Measurements from ENCODE around the gene KIF13A. TPM values are rescaled to one million over a fixed set of nuclear protein-coding genes. Genes with fewer than 3 reads are reported as not detected.

Gene KIF13A
- total and polyA plus RNA-seq, 4 donors, result 4.3 to 28.1 (median 10.6) TPM

DNA sequence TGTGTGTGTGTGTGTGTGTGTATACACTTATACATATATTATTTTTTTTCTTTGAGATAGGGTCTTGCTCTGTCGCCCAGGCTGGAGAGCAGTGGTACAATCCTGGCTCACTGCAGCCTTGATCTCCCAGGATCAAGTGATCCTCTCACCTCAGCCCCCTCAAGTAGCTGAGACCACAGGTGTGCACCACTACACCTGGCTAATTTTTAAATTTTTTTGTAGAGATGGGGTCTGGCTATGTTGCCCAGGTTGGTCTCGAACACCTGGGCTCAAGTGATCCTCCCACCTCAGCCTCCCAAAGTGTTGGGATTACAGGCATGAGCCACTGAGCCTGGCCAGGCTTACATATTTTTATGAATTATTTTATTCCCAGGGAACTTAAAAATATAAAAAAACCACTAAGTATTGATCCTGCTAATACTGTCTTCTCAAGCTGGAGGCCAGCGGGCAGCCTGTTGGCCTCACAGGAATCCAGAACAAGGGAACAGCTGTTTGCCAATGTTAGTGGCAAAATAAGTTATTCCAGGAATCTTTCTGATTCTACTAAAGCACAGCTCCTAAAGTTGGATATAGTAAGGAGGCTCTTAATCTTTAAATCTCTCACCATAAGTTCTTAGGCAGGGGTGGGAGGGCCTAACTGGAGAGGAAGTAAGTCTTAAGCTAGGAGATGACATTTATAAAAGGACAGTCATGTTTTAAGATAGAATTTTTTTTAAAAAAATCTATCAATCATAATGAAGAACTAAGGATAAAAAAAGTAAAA is 145.2 kb downstream of the KIF13A start:
- Histone ChIP-seq H3K36me3 (ENCODE audit: control insufficient read depth in 4 of 4, insufficient read depth in 3 of 4, low read depth in 1 of 4, low read length in 3 of 4) (peaks cover 0 to 11% (median under 1%) of the 10 kb centered on the region in 4 donors), H3K4me3 (ENCODE audit: low read depth in 1 of 3, low read length in 3 of 3) (no peak overlapping the region), H3K9ac (ENCODE audit: low read depth in 1 of 2, low read length in 2 of 2) (no peak overlapping the region), H3K27ac (ENCODE audit: low read depth in 1 of 2, low read length in 2 of 2) (no peak overlapping the region), H3K4me1 (ENCODE audit: control insufficient read depth in 4 of 4, insufficient read depth in 4 of 4, low read length in 3 of 4) (no peaks in the 10 kb centered on the region), H3K27me3 (ENCODE audit: control insufficient read depth in 4 of 4, insufficient read depth in 4 of 4, low read length in 3 of 4) (no peaks in the 10 kb centered on the region), H3K9me3 (ENCODE audit: control insufficient read depth in 4 of 4, low read length in 3 of 4) (no peaks in the 10 kb centered on the region)
- WGBS, result 99% methylated on average over 3 of the region's 3 CpGs
- TF ChIP-seq HNF4A (conservative IDR thresholded peaks at IDR 0.05) (no peak), TAF1 (conservative IDR thresholded peaks at IDR 0.05) (no peak), EGR1 (IDR thresholded peaks at IDR 0.05; ENCODE audit: low read depth in 2 of 2) (no peak), RXRA (IDR thresholded peaks at IDR 0.05) (no peak), HNF4G (IDR thresholded peaks at IDR 0.05) (no peak), FOXA1 (IDR thresholded peaks at IDR 0.05) (no peak), JUND (IDR thresholded peaks at IDR 0.05) (no peak), NR2F2 (IDR thresholded peaks at IDR 0.05) (no peak), YY1 (IDR thresholded peaks at IDR 0.05) (no peak), RAD21 (IDR thresholded peaks at IDR 0.05) (no peak), GABPA (IDR thresholded peaks at IDR 0.05 in 1 of 2, conservative IDR thresholded peaks at IDR 0.05 in 1 of 2) (no peak), SP1 (IDR thresholded peaks at IDR 0.05) (no peak)
- TF ChIP-seq, protein P1, sequence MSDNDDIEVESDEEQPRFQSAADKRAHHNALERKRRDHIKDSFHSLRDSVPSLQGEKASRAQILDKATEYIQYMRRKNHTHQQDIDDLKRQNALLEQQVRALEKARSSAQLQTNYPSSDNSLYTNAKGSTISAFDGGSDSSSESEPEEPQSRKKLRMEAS (IDR thresholded peaks at IDR 0.05), result no peak
- TF ChIP-seq, protein P2, sequence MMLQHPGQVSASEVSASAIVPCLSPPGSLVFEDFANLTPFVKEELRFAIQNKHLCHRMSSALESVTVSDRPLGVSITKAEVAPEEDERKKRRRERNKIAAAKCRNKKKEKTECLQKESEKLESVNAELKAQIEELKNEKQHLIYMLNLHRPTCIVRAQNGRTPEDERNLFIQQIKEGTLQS (IDR thresholded peaks at IDR 0.05), result no peak
- TF ChIP-seq, protein P3, sequence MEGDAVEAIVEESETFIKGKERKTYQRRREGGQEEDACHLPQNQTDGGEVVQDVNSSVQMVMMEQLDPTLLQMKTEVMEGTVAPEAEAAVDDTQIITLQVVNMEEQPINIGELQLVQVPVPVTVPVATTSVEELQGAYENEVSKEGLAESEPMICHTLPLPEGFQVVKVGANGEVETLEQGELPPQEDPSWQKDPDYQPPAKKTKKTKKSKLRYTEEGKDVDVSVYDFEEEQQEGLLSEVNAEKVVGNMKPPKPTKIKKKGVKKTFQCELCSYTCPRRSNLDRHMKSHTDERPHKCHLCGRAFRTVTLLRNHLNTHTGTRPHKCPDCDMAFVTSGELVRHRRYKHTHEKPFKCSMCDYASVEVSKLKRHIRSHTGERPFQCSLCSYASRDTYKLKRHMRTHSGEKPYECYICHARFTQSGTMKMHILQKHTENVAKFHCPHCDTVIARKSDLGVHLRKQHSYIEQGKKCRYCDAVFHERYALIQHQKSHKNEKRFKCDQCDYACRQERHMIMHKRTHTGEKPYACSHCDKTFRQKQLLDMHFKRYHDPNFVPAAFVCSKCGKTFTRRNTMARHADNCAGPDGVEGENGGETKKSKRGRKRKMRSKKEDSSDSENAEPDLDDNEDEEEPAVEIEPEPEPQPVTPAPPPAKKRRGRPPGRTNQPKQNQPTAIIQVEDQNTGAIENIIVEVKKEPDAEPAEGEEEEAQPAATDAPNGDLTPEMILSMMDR (IDR thresholded peaks at IDR 0.05; ENCODE audit: low read depth, low read length, missing input control), result no peak
- DNase-seq (ENCODE audit: low spot score), result no peak

DNA sequence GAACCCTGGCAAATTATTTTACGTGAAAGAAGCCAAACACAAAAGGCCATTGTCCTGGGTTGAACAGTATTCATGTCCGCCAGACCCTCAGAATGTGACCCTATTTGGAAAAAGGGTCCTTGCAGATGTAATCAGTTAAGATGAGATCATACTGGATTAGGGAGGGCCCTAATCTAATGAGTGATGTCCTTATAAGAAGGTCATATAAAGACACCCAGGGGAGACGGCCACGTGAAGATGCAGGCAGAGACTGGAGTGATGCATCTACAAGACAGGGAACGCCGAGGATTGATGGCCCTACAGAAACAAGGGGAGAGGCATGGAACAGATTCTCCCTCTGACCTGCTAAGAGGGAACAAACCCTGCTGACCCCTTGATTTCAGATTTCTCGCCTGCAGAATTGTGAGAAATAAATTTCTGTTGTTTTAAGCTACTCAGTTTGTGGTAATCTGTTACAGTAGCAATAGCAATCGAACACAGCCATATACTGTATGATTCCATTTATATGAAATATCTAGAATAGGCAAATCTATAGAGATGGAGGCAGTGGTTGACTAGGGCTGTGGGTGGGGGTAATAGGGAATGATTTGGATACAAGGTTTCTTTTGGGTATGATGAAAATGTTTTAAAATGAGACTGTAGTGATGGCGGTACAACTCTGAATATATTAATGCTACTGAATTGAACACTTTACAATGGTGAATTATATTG is 147.8 kb downstream of the KIF13A start:
- no peak overlapping the region for H3K4me3 ChIP-seq (ENCODE audit: low read depth in 1 of 3, low read length in 3 of 3)
- H3K9ac ChIP-seq (ENCODE audit: low read depth in 1 of 2, low read length in 2 of 2), result no peak overlapping the region
- 97% methylated on average over 9 of the region's 9 CpGs for WGBS
- no peaks in the 10 kb centered on the region for H3K9me3 ChIP-seq (ENCODE audit: control insufficient read depth in 4 of 4, low read length in 3 of 4)
- no peak for DNase-seq (ENCODE audit: low spot score)
- H3K27ac ChIP-seq (ENCODE audit: low read depth in 1 of 2, low read length in 2 of 2), result no peak overlapping the region
- H3K4me1 ChIP-seq (ENCODE audit: control insufficient read depth in 4 of 4, insufficient read depth in 4 of 4, low read length in 3 of 4), result no peaks in the 10 kb centered on the region
- peaks cover 0 to 13% (median 7%) of the 10 kb centered on the region in 4 donors for H3K36me3 ChIP-seq (ENCODE audit: control insufficient read depth in 4 of 4, insufficient read depth in 3 of 4, low read depth in 1 of 4, low read length in 3 of 4)
- no peak for TF ChIP-seq HNF4G (IDR thresholded peaks at IDR 0.05)
- no peak for TF ChIP-seq RAD21 (IDR thresholded peaks at IDR 0.05)
- TF ChIP-seq HNF4A (conservative IDR thresholded peaks at IDR 0.05), result no peak
- TF ChIP-seq TAF1 (conservative IDR thresholded peaks at IDR 0.05), result no peak
- TF ChIP-seq YY1 (IDR thresholded peaks at IDR 0.05), result no peak
- TF ChIP-seq, protein P2 (IDR thresholded peaks at IDR 0.05), result no peak
- TF ChIP-seq EGR1 (IDR thresholded peaks at IDR 0.05; ENCODE audit: low read depth in 2 of 2), result no peak
- no peaks in the 10 kb centered on the region for H3K27me3 ChIP-seq (ENCODE audit: control insufficient read depth in 4 of 4, insufficient read depth in 4 of 4, low read length in 3 of 4)
